ENCODE data around the gene CCDC77.
"Not testable (repeated sequence)": the region's sequence is repeated elsewhere in the genome, so short reads cannot be mapped to it uniquely, and the experiment has no call there.

Gene CCDC77

DNA sequence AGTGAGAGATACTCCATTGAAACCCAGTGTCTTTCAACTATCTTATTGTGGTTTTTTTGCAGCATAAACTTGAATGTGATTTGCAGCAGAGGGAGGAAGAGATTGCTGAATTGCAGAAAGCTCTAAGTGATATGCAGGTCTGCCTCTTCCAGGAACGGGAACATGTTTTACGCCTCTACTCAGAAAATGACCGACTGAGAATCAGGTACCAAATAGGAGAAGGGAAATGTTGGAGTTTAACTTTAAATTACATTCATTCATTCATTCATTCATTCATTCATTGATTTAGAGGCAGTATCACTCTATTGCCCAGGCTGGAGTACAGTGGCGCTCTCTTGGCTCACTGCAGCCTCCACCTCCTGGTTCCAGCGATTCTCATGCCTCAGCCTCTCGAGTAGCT is 17.0 kb downstream of the CCDC77 start:
- no peak for DNase-seq (ENCODE audit: low read depth)
- no peak overlapping the region for H3K4me3 ChIP-seq (ENCODE audit: low read depth, low read length)
- TF ChIP-seq, protein P1, sequence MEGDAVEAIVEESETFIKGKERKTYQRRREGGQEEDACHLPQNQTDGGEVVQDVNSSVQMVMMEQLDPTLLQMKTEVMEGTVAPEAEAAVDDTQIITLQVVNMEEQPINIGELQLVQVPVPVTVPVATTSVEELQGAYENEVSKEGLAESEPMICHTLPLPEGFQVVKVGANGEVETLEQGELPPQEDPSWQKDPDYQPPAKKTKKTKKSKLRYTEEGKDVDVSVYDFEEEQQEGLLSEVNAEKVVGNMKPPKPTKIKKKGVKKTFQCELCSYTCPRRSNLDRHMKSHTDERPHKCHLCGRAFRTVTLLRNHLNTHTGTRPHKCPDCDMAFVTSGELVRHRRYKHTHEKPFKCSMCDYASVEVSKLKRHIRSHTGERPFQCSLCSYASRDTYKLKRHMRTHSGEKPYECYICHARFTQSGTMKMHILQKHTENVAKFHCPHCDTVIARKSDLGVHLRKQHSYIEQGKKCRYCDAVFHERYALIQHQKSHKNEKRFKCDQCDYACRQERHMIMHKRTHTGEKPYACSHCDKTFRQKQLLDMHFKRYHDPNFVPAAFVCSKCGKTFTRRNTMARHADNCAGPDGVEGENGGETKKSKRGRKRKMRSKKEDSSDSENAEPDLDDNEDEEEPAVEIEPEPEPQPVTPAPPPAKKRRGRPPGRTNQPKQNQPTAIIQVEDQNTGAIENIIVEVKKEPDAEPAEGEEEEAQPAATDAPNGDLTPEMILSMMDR (conservative IDR thresholded peaks at IDR 0.05; ENCODE audit: low read depth, low read length), result no peak

DNA sequence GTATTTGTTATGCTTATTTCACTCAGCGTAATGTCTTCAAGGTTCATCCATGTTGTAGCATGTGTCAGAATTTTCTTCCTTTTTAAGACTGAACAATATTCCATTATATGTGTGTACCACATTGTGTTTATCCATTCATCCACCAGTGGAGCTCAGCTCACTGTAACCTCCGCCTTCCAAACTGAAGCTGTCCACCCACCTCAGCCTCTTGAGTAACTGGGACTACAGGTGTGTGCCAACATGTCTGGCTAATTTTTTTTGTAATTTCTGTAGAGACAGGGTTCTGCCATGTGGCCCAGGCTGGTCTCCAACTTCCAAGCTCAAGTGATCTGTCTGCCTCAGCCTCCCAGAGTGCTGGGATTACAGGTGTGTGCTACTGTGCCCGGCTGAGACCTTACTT is 21.1 kb downstream of the CCDC77 start:
- TF ChIP-seq, protein P1 (conservative IDR thresholded peaks at IDR 0.05; ENCODE audit: low read depth, low read length), result no peak
- no peak for DNase-seq (ENCODE audit: low read depth)
- no peak overlapping the region for H3K4me3 ChIP-seq (ENCODE audit: low read depth, low read length)

DNA sequence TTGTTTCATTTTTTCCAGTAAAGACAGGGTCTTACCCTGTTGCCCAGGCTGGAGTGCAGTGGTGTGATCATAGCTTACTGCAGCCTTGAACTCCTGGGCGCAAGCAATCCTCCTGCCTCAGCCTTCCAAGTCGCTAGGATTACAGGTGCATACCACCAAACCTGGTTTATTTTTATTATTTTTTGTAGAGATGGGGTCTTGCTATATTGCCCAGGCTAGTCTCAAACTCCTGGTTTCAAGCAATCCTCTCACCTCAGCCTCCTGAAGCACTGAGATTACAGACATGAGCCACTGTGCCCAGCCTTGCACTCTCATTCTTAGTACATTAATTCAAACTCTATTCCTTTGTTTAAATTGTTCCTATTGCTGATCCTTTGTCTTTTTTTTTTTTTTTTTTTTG is 34.3 kb downstream of the CCDC77 start:
- DNase-seq (ENCODE audit: low read depth); H3K4me3 ChIP-seq (ENCODE audit: low read depth, low read length): not testable (repeated sequence)

DNA sequence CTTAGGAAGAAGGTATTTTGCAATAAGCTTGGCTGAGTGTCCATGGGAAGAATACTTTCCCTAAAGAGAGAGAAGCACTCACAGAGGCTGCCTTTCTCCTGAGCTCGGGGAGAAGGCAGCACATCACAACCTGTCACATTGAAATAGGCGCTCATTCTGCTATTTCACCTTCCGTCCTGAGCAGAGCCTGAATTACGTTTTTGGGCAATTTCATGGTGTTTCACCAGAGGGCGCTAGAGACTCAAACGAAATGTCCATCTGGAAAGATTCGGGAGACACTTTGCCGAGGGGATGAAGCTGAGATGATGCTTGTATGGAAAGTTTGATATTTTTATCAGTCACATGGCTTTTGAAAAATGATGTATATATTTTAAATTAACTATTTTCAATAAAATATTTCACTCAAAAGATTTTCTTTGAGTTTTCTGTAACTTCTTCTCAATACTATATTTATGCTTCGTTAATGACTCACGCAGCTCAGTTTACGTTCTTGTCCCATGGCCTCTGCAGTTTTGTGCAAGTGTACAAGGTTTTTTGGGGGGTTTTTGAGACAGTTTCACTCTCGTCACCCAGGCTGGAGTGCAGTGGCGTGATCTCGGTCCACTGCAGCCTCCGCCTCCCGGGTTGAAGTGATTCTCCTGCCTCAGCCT is 40.9 kb downstream of the CCDC77 start:
- H3K4me3 ChIP-seq (ENCODE audit: low read depth, low read length), result no peak overlapping the region
- DNase-seq (ENCODE audit: low read depth), result peak; percentile 60
- TF ChIP-seq, protein P1 (conservative IDR thresholded peaks at IDR 0.05; ENCODE audit: low read depth, low read length), result peak; percentile 85

DNA sequence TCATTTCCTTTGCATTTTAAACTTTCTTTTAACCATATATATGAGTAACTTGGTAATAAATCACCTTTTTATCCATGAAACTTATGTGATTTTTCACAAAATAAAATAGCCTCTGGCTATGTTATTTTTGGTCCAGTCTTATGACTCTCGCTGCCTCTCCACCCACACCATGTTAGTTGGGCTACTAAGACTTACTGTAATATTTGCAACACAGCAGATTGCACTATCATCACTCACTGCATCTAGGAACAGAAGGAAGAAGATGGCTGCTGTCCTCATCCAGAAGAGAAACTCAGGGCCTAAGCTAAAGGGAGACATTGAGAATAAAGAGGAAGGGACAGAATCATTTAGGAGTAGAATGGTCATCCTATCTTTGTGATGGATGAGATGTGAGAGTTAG is 45.7 kb downstream of the CCDC77 start:
- no peak for DNase-seq (ENCODE audit: low read depth)
- TF ChIP-seq, protein P1 (conservative IDR thresholded peaks at IDR 0.05; ENCODE audit: low read depth, low read length), result no peak
- H3K4me3 ChIP-seq (ENCODE audit: low read depth, low read length), result no peak overlapping the region

DNA sequence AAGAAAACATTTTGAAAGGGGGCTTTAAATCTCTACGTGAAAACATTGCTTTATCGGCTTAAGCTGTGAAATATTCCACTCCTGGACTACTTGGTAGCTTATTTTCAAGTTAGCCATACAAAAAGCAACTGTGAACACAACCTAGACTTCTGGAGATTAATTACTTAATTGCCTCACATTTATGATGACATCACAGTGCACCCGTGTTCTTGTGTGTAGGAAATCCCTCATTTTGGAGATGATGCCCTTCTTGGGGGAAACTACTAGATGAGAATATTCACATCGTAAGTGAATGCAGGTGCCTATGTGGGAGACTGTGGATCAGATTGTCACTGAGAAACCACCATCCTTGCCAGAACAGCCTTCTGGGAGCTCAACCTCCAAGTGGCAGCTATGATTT is 47.8 kb downstream of the CCDC77 start:
- TF ChIP-seq, protein P1 (conservative IDR thresholded peaks at IDR 0.05; ENCODE audit: low read depth, low read length), result no peak
- no peak overlapping the region for H3K4me3 ChIP-seq (ENCODE audit: low read depth, low read length)
- no peak for DNase-seq (ENCODE audit: low read depth)

DNA sequence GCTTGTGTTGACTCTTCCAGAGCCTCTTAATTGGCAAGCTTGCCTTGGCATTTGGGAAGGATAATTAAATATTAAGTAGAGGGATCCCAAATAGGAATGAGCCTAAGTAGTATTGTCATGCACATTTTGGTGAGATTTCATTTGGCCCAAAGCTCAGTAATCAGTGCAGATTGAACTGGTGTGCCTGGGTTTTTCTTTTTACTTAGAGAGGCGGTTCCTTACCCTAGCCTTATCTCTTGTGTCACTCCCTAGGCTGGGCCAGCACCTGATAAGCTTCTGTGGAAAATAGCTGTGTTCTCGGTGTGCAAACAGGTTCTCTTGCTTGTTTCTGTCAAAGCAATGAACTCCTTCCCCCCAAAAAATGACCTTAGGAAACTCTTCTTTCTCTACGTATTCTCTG is 49.0 kb downstream of the CCDC77 start:
- DNase-seq (ENCODE audit: low read depth), result no peak
- TF ChIP-seq, protein P1 (conservative IDR thresholded peaks at IDR 0.05; ENCODE audit: low read depth, low read length), result no peak
- H3K4me3 ChIP-seq (ENCODE audit: low read depth, low read length), result no peak overlapping the region
